Upper lobe of left lung (tissue), 4 donors: Measurements from ENCODE around the gene NADK.

Experiments used
- CTCF ChIP-seq, 6 experiments: fragments of 450-650 bp in 4 of 6; fragments of 200-600 bp in 2 of 6; sonication (generic) in 2 of 6; IDR thresholded peaks; one replicate each; pipeline ENCODE4 v1.5.1; 2016 to 2019; ENCODE audit warnings: antibody characterized with exemption in 6 of 6
- POLR2AphosphoS5 ChIP-seq, 2 donors: sonication (generic); formaldehyde crosslinking; IDR thresholded peaks; one replicate each; pipeline ENCODE4 v1.5.1; 2017; ENCODE audit warnings: antibody characterized with exemption in 2 of 2

DNA sequence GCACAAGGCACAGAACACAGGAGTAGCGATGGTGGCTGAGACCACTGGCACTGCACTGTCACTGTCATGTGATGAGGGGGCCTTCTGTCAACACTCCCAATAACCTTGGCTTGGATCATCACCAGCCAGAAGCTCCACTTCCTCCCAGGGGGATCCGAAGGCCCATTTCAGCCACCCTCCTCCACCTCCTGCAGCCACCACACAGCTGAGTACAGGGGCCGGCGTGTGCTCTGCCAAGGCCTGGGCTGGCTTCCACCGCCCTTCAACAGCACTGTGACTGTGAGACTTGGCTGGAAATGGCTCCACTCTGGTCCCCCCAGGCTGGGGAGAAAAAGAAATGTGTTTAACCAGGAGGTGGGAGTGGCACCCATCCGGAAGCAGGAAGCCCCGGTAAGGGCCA, 9.9 kb upstream of the NADK start:
- TF ChIP-seq CTCF (IDR thresholded peaks at IDR 0.05) = no peak
- TF ChIP-seq POLR2AphosphoS5 (IDR thresholded peaks at IDR 0.05) = no peak
